ENCODE data around the gene THNSL1. TPM values are rescaled to one million over a fixed set of nuclear protein-coding genes. Genes with fewer than 3 reads are reported as not detected.
"Not testable (repeated sequence)": the region's sequence is repeated elsewhere in the genome, so short reads cannot be mapped to it uniquely, and the experiment has no call there.

The THNSL1 gene
- total RNA-seq, 5 donors from 2014 or later (not counting 1 experiment from before 2014, with no cell fraction given), result 1.6 to 8.1 (median 6.4) TPM

- ATAC-seq (replicated peaks in 1 of 4) (no peak), DNase-seq (no peak)
- Mint-ChIP-seq H3K4me3 (no peak overlapping the region), H3K27ac (no peak overlapping the region), H3K9me3 (no peaks in the 10 kb centered on the region), H3K4me1 (no peaks in the 10 kb centered on the region), H3K27me3 (peaks cover 2 to 9% of the 10 kb centered on the region in 2 donors), H3K36me3 (no peaks in the 10 kb centered on the region)
- Histone ChIP-seq H3K27me3 (replicated peaks in 1 of 2; ENCODE audit: control insufficient read depth in 2 of 2, extremely low read depth in 1 of 2, insufficient read depth in 2 of 2, low read length in 1 of 2) (no peaks in the 10 kb centered on the region), H3K27ac (ENCODE audit: low read length) (no peak overlapping the region), H3K36me3 (ENCODE audit: control insufficient read depth in 2 of 2, extremely low read depth in 1 of 2, insufficient read depth in 1 of 2, low read length in 1 of 2) (no peaks in the 10 kb centered on the region), H3K9me3 (no peaks in the 10 kb centered on the region), H3K4me3 (ENCODE audit: control insufficient read depth in 1 of 2, extremely low read depth in 1 of 2, low read length in 1 of 2) (no peak overlapping the region), H3K4me1 (ENCODE audit: control insufficient read depth in 1 of 2, extremely low read depth in 1 of 2, insufficient read depth in 2 of 2, low read length in 2 of 2) (no peaks in the 10 kb centered on the region)
- no CpG with 5 or more reads among the region's 1 CpG for WGBS (ENCODE audit: insufficient coverage)
- ChIA-PET POLR2A (interaction anchor here in 1 of 2 donors (0.6 kb wide), 1 partner anchor 360 kb away, joined by 3 read pairs; no protein-coding TSS in a partner anchor), CTCF (no interaction called here)
Observed at GRCh38 chr10:24993237-24993958, 23.0 kb upstream of the THNSL1 start.

GRCh38 chr10:24995072-24995471, 21.3 kb upstream of the THNSL1 start:
- no peak for ATAC-seq (replicated peaks in 1 of 4)
- POLR2A ChIA-PET, result no interaction called here
- CTCF ChIA-PET, result no interaction called here

GRCh38 chr10:24998044-24998443, 18.4 kb upstream of the THNSL1 start:
- ChIA-PET CTCF (no interaction called here), POLR2A (no interaction called here)
- DNase-seq, result no peak
- Mint-ChIP-seq H3K27me3 (no peaks in the 10 kb centered on the region), H3K4me1 (no peaks in the 10 kb centered on the region), H3K4me3 (no peak overlapping the region), H3K9me3 (peaks cover 7 to 18% (median 9%) of the 10 kb centered on the region in 3 donors), H3K27ac (no peak overlapping the region), H3K36me3 (no peaks in the 10 kb centered on the region)
- WGBS (ENCODE audit: insufficient coverage), result 83% methylated on average over 1 of the region's 3 CpGs
- Histone ChIP-seq H3K4me1 (ENCODE audit: control insufficient read depth in 1 of 2, extremely low read depth in 1 of 2, insufficient read depth in 2 of 2, low read length in 2 of 2) (no peaks in the 10 kb centered on the region), H3K4me3 (ENCODE audit: control insufficient read depth in 1 of 2, extremely low read depth in 1 of 2, low read length in 1 of 2) (no peak overlapping the region), H3K27ac (ENCODE audit: low read length) (no peak overlapping the region), H3K9me3 (peaks cover 2% of the 10 kb centered on the region), H3K36me3 (ENCODE audit: control insufficient read depth in 2 of 2, extremely low read depth in 1 of 2, insufficient read depth in 1 of 2, low read length in 1 of 2) (no peaks in the 10 kb centered on the region), H3K27me3 (replicated peaks in 1 of 2; ENCODE audit: control insufficient read depth in 2 of 2, extremely low read depth in 1 of 2, insufficient read depth in 2 of 2, low read length in 1 of 2) (no peaks in the 10 kb centered on the region)
- no peak for ATAC-seq (replicated peaks in 1 of 4)

More at GRCh38 chr10:24995072-24995471, 21.3 kb upstream of the THNSL1 start:
- Mint-ChIP-seq H3K9me3 (peaks cover 0 to 5% (median 0%) of the 10 kb centered on the region in 3 donors), H3K4me3 (no peak overlapping the region), H3K4me1 (no peaks in the 10 kb centered on the region), H3K27ac (no peak overlapping the region), H3K27me3 (peaks cover 2 to 9% of the 10 kb centered on the region in 2 donors), H3K36me3 (no peaks in the 10 kb centered on the region)
- no peak overlapping the region for H3K27ac ChIP-seq (ENCODE audit: low read length)
- H3K4me3 ChIP-seq (ENCODE audit: control insufficient read depth in 1 of 2, extremely low read depth in 1 of 2, low read length in 1 of 2), result no peak overlapping the region
- no peaks in the 10 kb centered on the region for H3K27me3 ChIP-seq (replicated peaks in 1 of 2; ENCODE audit: control insufficient read depth in 2 of 2, extremely low read depth in 1 of 2, insufficient read depth in 2 of 2, low read length in 1 of 2)
- DNase-seq, result no peak
- H3K4me1 ChIP-seq (ENCODE audit: control insufficient read depth in 1 of 2, extremely low read depth in 1 of 2, insufficient read depth in 2 of 2, low read length in 2 of 2), result no peaks in the 10 kb centered on the region
- no peaks in the 10 kb centered on the region for H3K9me3 ChIP-seq
- H3K36me3 ChIP-seq (ENCODE audit: control insufficient read depth in 2 of 2, extremely low read depth in 1 of 2, insufficient read depth in 1 of 2, low read length in 1 of 2), result no peaks in the 10 kb centered on the region

GRCh38 chr10:25011591-25011990, 4.8 kb upstream of the THNSL1 start:
- ATAC-seq (replicated peaks in 1 of 4); H3K27ac ChIP-seq (ENCODE audit: low read length); H3K36me3 Mint-ChIP-seq; CTCF ChIA-PET; H3K27me3 ChIP-seq (replicated peaks in 1 of 2; ENCODE audit: control insufficient read depth in 2 of 2, extremely low read depth in 1 of 2, insufficient read depth in 2 of 2, low read length in 1 of 2); POLR2A ChIA-PET; H3K4me3 Mint-ChIP-seq; H3K4me3 ChIP-seq (ENCODE audit: control insufficient read depth in 1 of 2, extremely low read depth in 1 of 2, low read length in 1 of 2); H3K4me1 ChIP-seq (ENCODE audit: control insufficient read depth in 1 of 2, extremely low read depth in 1 of 2, insufficient read depth in 2 of 2, low read length in 2 of 2); H3K27me3 Mint-ChIP-seq; H3K27ac Mint-ChIP-seq; H3K9me3 Mint-ChIP-seq; H3K9me3 ChIP-seq; H3K36me3 ChIP-seq (ENCODE audit: control insufficient read depth in 2 of 2, extremely low read depth in 1 of 2, insufficient read depth in 1 of 2, low read length in 1 of 2); DNase-seq: not testable (repeated sequence)
- H3K4me1 Mint-ChIP-seq, result peaks cover 8 to 13% (median 9%) of the 10 kb centered on the region in 3 donors
- WGBS (ENCODE audit: insufficient coverage), result 100% methylated on average over 1 of the region's 2 CpGs

- H3K4me1 ChIP-seq (ENCODE audit: control insufficient read depth in 1 of 2, extremely low read depth in 1 of 2, insufficient read depth in 2 of 2, low read length in 2 of 2), result peaks cover 10 to 17% of the 10 kb centered on the region in 2 experiments
- H3K27me3 ChIP-seq (replicated peaks in 1 of 2; ENCODE audit: control insufficient read depth in 2 of 2, extremely low read depth in 1 of 2, insufficient read depth in 2 of 2, low read length in 1 of 2), result no peaks in the 10 kb centered on the region
- ATAC-seq (replicated peaks in 1 of 4) (no peak), DNase-seq (no peak)
- H3K4me3 ChIP-seq (ENCODE audit: control insufficient read depth in 1 of 2, extremely low read depth in 1 of 2, low read length in 1 of 2), result no peak overlapping the region
- no peaks in the 10 kb centered on the region for H3K9me3 Mint-ChIP-seq
- peaks cover 23 to 30% (median 26%) of the 10 kb centered on the region in 3 donors for H3K4me1 Mint-ChIP-seq
- no peak overlapping the region for H3K4me3 Mint-ChIP-seq
- POLR2A ChIA-PET, result no interaction called here
- no peak overlapping the region for H3K27ac ChIP-seq (ENCODE audit: low read length)
- no peaks in the 10 kb centered on the region for H3K9me3 ChIP-seq
- H3K36me3 ChIP-seq (ENCODE audit: control insufficient read depth in 2 of 2, extremely low read depth in 1 of 2, insufficient read depth in 1 of 2, low read length in 1 of 2), result no peaks in the 10 kb centered on the region
- H3K36me3 Mint-ChIP-seq, result no peaks in the 10 kb centered on the region
- no peak overlapping the region for H3K27ac Mint-ChIP-seq
- CTCF ChIA-PET, result interaction anchor here in 1 of 2 donors (0.5 kb wide), 1 partner anchor 373 kb away, joined by 4 read pairs; no protein-coding TSS in a partner anchor
- H3K27me3 Mint-ChIP-seq, result no peaks in the 10 kb centered on the region
Observed at GRCh38 chr10:25014579-25014978, 1.8 kb upstream of the THNSL1 start.

- peaks cover 10 to 17% of the 10 kb centered on the region in 2 experiments for H3K4me1 ChIP-seq (ENCODE audit: control insufficient read depth in 1 of 2, extremely low read depth in 1 of 2, insufficient read depth in 2 of 2, low read length in 2 of 2)
- H3K27me3 ChIP-seq (replicated peaks in 1 of 2; ENCODE audit: control insufficient read depth in 2 of 2, extremely low read depth in 1 of 2, insufficient read depth in 2 of 2, low read length in 1 of 2), result no peaks in the 10 kb centered on the region
- peak within 1 kb of the TSS; percentile 90 for H3K27ac ChIP-seq (ENCODE audit: low read length)
- ChIA-PET POLR2A (interaction anchor here (0.9 to 1.4 kb wide), 2 partner anchors 394 kb away, joined by 6 to 9 read pairs; no protein-coding TSS in a partner anchor), CTCF (interaction anchor here (0.5 to 1.1 kb wide), 3 partner anchors 26 to 394 kb away, joined by 3 to 5 read pairs (median 3); no protein-coding TSS in a partner anchor)
- peak; percentile 54 to 65 (median 56) for ATAC-seq (replicated peaks in 1 of 4)
- H3K4me3 ChIP-seq (ENCODE audit: control insufficient read depth in 1 of 2, extremely low read depth in 1 of 2, low read length in 1 of 2), result peak within 1 kb of the TSS; percentile 86 to 89
- Mint-ChIP-seq H3K4me1 (peaks cover 23 to 35% (median 28%) of the 10 kb centered on the region in 3 donors), H3K4me3 (peak within 1 kb of the TSS; percentile 87 to 91 (median 88)), H3K36me3 (no peaks in the 10 kb centered on the region), H3K27ac (peak within 1 kb of the TSS; percentile 96 to 98), H3K27me3 (no peaks in the 10 kb centered on the region), H3K9me3 (no peaks in the 10 kb centered on the region)
- H3K9me3 ChIP-seq, result no peaks in the 10 kb centered on the region
- 0% methylated on average over 13 of the region's 16 CpGs for WGBS (ENCODE audit: insufficient coverage)
- H3K36me3 ChIP-seq (ENCODE audit: control insufficient read depth in 2 of 2, extremely low read depth in 1 of 2, insufficient read depth in 1 of 2, low read length in 1 of 2), result no peaks in the 10 kb centered on the region
- peak; percentile 83 to 98 (median 93) for DNase-seq
Observed at GRCh38 chr10:25015828-25016375, 510 bp upstream of the THNSL1 start, which contains the start of gene ENKUR. Gene ENKUR (minus strand): TSS chr10:25016158. CDS start chr10:25015936, 222 bp downstream.
